Stimulated activated CD4-positive, alpha-beta T cell treated with anti-CD3 and anti-CD28 coated beads, Interleukin-2, amount 100 ng/mL, for 24 hours (primary cell): ENCODE data around the gene ILF3.

ENCODE experiments used
- DNase-seq, 2 donors: peaks; one replicate each; pipeline ENCODE4 v3.0.0-alpha.2; 2020

ILF3 gene

DNA sequence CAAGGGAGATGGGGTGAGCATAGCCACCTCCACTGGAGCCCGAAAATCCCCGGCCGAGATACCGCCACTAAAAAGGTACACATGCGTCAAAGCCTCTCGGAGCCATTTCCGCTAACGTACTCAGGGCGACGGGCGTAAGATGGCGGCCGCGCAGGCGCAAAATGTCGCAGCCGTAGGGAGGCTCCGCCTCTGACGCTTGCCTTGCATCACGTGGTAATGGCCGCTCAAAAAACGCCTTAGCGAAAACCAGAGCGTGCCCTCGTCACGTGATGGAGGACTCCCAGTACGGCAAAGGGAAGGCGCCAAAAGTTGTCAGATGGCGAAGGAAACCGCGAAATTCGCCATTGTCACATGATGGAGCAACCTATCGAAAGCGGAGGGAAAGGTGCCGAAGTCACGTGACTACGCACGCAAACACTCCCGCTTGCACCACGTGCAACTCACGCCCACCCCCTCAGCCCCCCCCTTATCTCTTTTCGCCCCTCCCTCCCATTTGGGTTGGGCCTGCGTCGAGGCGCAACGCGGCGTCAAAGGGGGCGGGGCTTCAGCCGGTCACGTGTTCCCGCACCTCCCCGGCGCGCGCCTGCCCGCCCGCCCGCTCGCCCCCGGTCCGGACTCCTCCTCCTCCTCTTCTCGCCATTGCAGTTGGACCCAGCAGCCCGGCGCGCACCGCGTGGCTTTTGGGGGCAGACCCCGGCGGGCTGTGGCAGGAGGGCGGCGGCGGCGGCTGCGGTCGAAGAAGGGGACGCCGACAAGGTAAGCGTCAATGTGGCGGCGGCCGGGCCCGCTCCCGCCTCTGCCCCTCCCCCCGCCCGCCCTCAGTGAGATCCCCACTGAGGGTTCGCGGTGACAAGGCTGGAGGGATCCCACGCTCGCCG is at the start of gene ILF3:
TSS of gene ILF3 (plus strand) at position 615 of the 878 bp plus-strand sequence. CDS start 16,260 bp downstream, outside the sequence.
- DNase-seq = peak; percentile 98 to 99

DNA sequence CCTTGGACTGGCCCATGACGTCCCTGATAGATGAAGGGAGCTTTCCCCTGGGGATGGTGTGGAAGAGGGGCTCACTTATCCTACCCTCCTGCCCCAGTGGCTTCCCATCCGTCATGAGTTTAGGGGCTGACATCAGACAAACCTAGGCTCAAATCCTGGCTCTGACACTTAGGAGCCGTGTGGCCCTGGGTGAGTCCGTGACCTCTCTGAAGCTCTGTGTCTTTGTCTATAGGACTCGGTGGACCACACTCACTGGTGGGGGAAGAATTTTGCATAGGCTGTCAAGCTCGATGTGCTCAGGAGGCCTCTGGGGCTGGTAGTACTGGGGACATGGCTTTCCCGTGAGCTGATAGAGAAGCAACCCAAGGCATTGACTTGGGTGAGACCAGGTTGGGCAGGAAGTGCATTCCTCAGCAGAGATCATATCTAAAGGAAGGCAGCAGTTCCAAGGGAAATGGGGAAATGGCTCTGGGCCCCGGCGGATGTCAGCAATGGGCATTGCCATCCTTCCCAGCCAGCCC is 49.6 kb upstream of the ILF3 start:
- peak in 1 of 2 donors; percentile 39 for DNase-seq

DNA sequence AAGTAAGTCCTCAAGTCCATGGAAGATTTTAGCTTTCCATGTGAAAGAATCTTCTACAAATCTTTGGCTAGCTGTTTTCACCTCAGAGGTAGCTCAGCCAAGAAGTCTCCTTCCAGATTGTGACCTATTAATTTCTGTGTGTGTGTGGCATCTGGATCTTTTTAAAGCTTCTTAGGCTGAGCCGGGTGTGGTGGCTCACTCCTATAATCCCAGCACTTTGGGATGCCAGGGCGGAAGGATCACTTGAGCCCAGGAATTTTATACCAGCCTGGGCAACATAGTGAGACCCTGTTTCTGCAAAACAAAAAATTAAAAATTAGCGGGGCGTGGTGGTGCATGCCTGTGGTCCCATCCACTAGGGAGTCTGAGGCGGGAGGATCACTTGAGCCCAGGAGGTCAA is 42.2 kb upstream of the ILF3 start:
- no peak for DNase-seq

DNA sequence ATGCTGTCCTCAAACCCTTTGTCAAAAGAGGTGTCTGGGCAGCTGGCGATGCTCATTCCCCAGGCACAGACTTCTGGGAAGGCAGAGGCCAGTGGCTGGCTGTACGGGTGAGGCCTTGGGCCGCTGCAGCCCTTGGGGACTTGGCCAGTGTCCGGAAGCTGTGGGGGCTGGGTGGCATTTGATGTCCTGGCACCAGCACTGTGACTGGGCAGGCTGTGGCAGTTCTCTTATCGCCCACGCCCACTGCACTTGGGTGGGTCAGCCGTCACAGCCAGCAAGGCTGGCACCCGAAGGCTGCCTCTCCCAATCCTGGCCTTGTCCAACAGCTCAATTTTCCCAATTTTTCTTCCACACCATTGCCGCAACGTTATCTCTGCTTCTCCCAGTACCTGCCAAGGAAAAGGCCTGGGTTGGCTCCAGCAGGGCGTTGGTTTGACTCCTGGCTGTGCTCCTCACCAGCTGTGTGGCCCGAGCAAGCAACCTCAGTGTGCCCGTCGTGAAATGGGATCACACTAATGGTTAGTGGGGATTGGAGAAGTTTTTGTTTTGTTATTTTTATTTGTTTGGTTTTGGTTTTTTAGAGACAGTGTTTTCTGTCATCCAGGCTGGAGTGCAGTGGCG is 41.5 kb upstream of the ILF3 start:
- no peak for DNase-seq

DNA sequence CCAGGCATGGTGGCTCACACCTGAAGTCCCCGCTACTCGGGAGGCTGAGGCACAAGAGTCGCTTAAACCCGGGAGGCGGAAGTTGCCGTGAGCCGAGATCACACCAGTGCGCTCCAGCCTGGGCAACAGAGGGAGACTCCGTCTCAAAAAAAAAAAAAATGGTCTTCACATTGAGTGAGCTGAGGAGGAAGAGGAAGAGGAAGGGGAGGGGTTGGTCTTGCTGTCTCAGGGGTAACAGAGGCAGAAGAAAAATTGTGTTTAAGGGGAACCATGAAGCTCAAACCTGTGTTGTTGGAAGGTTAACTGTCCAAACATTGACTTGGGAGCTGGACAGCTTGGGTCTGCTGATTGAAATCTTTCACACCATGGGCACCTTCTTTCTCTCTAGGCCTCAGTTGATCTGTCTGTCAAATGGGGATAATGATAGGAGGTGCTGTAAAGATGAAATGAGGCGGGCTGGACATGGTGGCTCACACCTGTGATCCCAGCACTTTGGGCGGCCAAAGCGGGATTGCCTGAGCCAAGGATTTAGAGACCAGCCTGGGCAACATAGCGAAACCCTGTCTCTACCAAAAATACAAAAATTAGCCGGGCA is 38.6 kb upstream of the ILF3 start:
- no peak for DNase-seq

DNA sequence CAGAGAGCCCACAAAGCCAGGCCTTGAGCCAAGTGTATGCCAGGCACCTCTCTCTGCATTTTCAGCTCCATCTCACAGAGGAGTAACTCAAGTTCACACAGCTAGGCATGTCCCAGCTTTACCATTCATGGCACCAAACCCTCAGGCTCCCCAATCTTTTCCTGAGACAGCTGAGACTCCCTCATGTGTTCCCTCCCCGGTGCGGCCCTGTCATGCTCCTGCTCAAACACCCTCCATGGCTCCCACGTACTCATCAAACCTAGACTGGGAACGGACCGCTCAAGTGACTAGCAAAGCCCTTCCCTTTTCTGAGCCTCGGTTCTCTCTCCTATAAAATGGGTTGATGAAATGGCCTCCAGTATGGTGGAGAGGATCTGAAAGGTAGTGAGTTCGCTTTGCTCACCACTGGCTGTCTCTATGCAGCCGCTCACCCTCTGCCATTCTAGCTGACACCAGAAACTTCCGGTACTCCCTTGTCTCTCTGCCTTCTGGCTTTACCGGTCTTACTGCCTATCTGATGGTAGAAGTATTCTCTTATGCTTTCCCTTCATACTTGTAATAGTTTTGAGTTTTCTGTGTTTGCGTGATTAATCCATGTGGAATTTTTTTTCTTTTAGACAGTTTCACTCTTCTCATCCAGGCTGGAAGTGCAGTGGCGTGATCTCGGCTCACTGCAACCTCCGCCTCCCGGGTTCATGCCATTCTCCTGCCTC is 36.6 kb upstream of the ILF3 start:
- DNase-seq = no peak

DNA sequence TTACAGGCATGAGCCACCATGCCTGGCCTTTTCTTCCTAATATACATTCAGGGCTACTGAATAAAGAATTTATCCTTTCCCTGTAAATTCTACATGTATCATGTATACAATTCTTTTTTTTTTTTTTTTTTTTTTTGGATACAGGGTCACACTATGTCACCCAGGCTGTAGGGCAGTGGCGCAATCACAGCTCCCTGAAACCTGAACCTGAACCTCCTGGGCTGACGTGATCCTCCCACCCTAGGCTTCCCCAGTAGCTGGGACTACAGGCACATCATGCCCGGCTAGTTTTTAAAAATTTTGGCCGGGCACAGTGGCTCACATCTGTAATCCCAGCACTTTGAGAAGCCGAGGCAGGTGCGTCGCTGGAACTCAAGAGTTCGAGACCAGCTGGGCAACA is 35.3 kb upstream of the ILF3 start:
- no peak for DNase-seq

DNA sequence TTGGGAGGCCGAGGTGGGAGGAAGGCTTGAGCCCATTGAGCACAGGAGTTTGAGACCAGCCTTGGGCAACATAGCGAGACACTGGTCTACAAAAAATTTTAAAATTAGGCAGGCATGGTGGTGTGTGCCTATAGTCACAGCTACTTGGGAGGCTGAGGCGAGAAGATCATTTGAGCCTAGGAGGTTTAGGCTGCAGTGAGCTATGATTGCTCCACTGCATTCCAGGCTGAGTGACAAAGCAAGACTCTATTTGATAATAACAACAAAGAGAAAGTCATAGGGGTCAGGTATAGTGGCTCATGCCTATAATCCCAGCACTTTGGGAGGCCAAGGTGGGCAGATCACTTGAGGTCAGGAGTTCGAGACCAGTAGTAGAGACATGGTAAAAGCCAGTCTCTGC is 33.4 kb upstream of the ILF3 start:
- DNase-seq = no peak

DNA sequence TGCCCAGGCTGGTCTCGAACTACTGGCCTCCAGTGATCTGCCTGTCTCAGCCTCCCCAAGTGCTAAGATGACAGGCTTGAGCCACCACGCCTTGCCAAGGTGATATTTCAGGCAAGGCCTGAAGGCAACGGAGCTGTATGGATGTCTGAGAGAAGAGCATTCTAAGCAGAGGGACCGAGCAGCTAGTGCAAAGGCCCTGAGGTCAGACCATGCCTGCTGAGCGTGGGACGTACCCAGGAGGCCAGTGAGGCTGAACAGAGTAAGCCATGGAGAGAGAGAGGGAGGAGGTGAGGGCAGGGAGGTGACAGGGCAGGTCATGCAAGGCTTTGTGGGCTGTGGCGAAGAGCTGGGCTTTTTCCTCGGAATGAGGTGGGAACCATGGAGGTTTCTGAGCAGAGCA is 32.2 kb upstream of the ILF3 start:
- DNase-seq = no peak

DNA sequence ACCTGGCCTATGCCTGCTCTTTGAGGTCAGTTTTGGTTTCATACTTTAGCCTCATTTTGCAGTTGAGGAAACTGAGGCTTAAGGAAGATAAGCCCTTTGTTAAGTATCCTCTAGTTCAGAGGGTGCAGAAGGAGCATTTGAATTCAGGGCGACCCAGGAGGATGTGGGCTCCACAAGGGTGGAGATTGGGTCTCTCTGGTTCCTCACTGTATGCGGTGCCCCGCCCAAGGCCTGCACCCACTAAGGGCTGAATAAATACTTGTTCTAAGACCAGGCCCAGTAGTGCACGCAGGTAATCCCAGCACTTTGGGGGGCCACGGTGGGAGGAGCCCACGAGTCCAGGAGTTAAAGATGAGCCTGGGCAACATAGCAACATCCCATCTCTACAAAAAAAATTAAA is 29.6 kb upstream of the ILF3 start:
- no peak for DNase-seq

DNA sequence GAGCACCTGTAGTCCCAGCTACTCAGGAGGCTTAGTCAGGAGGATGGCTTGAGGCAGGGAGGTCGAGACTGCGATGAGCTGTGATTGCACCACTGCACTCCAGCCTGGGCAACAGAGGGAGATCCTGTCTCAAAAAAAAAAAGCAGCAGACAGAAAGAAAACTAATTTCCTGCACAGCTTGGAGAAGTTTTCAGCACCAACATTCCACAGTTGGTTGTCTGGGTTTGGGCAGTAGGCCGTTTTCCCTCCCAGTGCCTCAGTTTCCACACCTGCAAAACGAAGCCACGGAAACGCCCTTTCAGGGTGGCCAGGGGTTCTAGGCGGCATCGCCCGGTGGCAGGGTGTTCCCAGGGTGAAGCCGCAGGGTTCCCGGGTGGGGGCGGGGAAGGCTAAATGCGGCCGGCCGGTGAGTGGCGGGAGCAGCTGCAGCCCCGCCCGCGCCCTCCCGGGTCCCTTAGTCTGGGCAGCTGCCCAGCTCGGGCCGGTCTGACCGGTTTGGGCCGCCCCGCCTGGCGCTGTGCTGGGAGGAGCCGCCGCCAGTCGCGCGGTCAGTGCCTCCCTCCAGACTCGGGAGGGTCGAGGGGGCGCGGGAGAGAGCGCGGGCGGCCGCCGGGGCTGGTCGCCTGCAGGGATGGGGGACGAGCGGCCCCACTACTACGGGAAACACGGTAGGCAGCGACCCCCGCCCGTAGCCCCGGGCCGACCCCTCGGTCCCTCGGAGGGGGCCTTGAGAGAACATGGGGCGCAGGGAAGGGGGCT is 29.0 kb upstream of the ILF3 start, which contains the start of gene SLC44A2:
TSS of gene SLC44A2 (plus strand) at position 551 of the 759 bp plus-strand sequence. CDS start at position 632, 81 bp downstream.
- DNase-seq = no peak

DNA sequence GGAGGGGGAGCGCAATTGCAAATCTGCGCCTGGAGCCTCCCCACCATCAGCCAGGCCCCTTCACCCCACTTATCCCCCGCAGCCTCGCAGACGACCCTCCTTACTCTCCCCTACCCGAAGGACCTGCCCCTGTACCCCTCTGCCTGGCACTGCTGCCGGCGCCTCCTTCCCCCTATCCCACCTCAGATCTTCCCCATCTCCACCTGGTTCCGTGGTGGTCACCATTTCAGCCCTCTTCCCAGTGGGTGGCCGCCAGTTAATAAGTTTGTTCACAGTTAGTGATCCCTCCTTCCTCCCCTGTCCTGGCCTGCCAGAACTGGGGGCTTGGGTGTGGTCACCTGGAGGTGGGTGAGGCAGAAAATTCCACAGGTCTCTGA is 28.4 kb upstream of the ILF3 start:
- no peak for DNase-seq

DNA sequence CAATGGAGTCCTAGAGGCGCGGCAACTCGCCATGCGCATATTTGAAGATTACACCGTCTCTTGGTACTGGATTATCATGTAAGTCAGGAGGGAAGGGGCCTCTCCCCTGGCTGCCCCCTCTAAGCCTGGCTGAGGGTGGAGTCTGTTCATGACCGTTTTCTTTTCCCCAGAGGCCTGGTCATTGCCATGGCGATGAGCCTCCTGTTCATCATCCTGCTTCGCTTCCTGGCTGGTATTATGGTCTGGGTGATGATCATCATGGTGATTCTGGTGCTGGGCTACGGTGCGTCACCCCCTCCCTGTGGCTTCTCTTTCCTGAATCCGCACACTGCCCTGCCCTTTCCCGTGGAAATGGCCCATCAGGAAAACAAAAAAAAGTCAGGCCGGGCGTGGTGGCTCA is 22.3 kb upstream of the ILF3 start:
- DNase-seq = no peak

DNA sequence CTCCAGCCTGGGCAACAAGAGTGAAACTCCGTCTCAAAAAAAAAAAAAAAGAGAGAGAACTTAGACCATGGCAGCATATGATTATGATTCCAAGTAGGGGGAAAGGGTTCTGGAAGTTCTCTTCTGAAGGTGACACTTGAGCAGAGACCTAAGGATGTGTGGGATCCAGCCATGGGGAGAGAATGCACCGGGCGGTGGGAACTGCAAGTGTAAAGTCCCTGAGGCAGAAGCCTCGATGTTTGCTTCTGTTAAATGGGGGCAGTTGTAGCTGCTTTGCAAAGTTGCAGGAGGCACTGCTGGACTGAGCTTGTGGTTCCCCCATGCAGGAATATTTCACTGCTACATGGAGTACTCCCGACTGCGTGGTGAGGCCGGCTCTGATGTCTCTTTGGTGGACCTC is 19.7 kb upstream of the ILF3 start:
- DNase-seq = no peak

DNA sequence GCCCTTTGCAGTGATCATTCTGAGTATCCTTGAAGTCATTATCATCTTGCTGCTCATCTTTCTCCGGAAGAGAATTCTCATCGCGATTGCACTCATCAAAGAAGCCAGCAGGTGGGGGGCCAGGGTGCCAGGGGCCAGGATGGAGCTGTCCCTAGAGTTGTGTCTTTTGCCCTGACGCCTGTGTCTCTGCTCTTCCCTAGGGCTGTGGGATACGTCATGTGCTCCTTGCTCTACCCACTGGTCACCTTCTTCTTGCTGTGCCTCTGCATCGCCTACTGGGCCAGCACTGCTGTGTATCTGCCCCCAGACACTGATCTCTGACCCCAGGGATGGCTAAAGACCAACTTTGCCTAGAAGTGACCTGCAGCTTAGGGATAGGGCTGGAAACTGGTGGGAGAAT is 19.2 kb upstream of the ILF3 start:
- DNase-seq = no peak

DNA sequence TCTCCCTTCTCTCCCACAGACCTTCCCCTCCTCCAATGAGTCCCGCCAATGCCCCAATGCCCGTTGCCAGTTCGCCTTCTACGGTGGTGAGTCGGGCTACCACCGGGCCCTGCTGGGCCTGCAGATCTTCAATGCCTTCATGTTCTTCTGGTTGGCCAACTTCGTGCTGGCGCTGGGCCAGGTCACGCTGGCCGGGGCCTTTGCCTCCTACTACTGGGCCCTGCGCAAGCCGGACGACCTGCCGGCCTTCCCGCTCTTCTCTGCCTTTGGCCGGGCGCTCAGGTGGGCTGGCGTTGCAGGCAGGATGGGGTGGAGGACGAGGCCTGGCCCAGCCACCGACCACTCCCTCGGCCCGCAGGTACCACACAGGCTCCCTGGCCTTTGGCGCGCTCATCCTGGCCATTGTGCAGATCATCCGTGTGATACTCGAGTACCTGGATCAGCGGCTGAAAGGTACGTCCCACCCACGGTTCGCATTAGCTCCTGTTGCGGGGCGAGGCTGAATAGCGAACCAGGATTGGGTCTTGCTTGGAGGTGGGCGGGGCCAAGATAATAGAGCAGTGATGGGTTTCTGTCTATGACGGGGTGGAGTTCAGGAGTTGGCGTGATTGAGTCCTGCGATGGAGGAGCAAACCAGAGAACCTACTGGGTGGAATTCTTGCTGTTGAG is 17.7 kb upstream of the ILF3 start:
- DNase-seq = no peak

DNA sequence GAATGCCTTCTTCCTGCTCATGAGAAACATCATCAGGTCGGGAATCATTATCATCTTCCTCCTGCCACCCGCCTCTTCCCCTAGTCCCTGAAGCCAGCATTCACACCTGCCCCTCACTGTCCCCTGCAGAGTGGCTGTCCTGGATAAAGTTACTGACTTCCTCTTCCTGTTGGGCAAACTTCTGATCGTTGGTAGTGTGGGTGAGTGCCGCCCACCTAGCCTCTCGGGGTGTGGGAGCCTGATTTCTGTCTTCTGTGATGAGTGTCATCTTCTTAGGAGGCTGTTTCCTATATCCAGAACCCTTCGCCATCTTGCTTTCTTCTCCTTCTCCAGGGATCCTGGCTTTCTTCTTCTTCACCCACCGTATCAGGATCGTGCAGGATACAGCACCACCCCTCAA is 16.3 kb upstream of the ILF3 start:
- DNase-seq = no peak

DNA sequence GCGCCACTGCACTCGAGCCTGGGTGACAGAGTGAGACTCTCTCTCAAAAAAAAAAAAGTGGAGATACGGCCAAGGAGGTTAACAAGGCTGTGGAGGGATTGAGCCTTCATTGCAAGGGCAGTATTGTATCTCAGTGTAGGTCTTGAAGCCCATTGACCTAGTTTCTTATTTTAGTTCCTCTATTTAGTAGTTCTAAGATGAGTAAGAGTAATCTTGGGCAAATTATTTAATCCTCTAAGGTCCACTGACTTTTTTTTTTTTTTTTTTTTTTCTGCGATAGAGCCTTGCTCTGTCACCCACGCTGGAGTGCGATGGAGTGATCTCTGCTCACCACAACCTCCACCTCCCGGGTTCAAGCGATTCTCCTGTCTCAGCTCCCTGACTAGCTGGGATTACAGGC is 14.3 kb upstream of the ILF3 start:
- no peak for DNase-seq

DNA sequence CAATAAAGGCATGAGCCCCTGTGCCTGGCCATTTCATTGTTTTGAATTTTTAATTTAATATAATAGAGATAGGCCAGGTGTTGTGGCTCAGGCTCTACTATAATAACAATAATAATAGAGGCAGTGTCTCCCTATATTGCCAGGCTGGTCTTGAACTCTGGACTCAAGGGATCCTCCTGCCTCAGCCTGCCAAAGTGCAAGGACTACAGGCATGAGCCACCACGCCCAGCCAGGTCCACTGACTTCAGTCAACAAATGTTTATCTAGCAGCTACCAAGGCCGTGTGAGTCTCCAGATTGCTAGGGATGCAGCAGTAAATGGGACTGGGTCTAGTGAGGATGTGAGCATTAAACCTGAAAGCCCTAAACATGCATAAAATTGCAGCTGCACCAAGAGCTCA is 13.8 kb upstream of the ILF3 start:
- no peak for DNase-seq

DNA sequence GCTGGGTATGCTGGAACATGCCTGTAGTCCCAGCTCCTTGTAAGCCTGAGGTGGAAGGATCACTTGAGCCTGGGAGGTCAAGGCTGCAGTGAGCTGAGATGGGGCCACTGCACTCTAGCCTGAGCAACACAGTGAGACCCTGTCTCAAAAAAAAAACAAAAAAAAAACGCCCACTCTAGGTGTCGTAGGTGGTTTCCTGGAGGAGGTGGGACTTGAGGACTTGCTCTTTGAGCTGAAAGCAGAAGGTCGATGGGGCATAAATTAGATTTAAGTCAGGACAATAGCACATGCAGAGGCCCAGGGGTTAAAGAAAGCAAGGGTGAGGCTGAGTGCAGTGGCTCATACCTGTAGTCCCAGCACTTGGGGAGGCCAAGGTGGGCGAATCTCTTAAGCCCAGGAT is 12.9 kb upstream of the ILF3 start:
- no peak for DNase-seq

DNA sequence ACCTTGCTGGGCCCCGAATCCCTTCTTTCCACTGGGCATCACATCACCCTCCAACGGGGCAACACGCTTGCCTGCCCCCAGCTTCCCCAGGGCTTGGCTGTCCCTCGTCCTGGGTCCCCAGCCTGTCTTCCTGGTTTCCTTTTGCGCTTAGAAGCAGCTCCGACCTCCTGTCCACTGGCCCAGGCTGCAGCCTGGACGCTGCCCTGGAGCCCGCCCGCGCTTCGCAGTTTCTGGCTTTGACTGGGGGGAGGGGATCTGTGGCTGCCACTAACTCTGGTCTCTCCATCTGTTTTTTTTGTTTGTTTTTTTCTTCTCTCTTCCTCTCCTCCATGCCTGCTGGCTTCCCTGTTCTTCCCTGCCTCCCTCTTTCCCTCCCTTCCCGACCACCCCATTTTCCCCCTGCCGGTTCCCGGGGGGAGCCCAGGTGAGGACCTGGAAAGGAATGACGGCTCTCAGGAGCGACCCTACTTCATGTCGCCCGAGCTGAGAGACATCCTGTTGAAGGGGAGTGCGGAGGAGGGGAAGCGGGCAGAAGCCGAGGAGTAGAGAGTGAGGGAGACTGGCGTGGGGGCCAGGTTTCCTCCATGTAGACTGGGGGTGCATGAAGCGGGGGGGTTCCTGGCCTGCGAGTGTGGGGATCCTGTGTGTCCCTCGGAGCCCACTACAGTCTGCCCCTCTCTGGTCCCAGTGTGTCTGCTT is 11.5 kb upstream of the ILF3 start:
- no peak for DNase-seq
